HepG2 (cell line): ENCODE results near the gene STEAP3. TPM values are rescaled to one million over a fixed set of nuclear protein-coding genes. Genes with fewer than 3 reads are reported as not detected.

Experiments used
- ATAC-seq: fragments of 200-7000 bp; cut with Tn5 transposase; 3 replicates; pipeline ENCODE4 v1.9.1; 2020; ENCODE audit warnings: mild to moderate bottlenecking, moderate library complexity
- BruUV-seq: library from RNA; stranded (reverse); fragments of 400-500 nt; replicated peaks from 2 replicates; lab custom pipeline; 2021; lab: Mats Ljungman, UMichigan
- CTCF ChIA-PET: fragments of 300-600 bp; formaldehyde crosslinking; extraction: SDS; loops from one replicate; lab custom pipeline; 2021; ENCODE audit warnings: low total read pairs, inconsistent platforms, low intra/inter-chr PET ratio; lab: Yijun Ruan, JAX
- POLR2A ChIA-PET: fragments of 350-600 bp; sonication (Branson Sonifier 250); formaldehyde crosslinking; loops from one replicate; lab custom pipeline; 2020; ENCODE audit warnings: antibody characterized with exemption, inconsistent platforms; lab: Yijun Ruan, JAX
- DNase-seq: peaks from one replicate; pipeline ENCODE4 v3.0.0-alpha.2; 2015; ENCODE audit warnings: low spot score
- FAIRE-seq: peaks from 3 replicates; lab custom pipeline; 2011; peaks lifted over from hg19 to GRCh38; lab: Jason Lieb, UNC
- H2AFZ ChIP-seq: one replicate; pipeline ENCODE4 v1.6.1; 2011; ENCODE audit warnings: low read length, inconsistent platforms
- H3K27ac ChIP-seq: fragments of 300-600 bp; 3 replicates; pipeline ENCODE4 v1.8.0; 2011; ENCODE audit warnings: mixed run types, mild to moderate bottlenecking, mixed read lengths, low read length, inconsistent platforms; ENCODE audit not compliant: insufficient read depth; ENCODE audit errors: extremely low read length
- H3K27me3 ChIP-seq, 2 experiments: fragments of 200-600 bp in 1 of 2; 2 replicates in 1 of 2; 3 replicates in 1 of 2; pipeline versions ENCODE4 v1.6.0 to v1.8.0; 2011; ENCODE audit warnings: low read length in 2 of 2, mild to moderate bottlenecking in 2 of 2, moderate library complexity in 2 of 2, inconsistent platforms in 1 of 2; ENCODE audit not compliant: insufficient read depth in 2 of 2, control insufficient read depth in 1 of 2
- H3K36me3 ChIP-seq, 2 experiments: fragments of 200-600 bp in 1 of 2; replicated peaks in 1 of 2; 2 replicates in 1 of 2; 3 replicates in 1 of 2; pipeline versions ENCODE4 v1.5.1 to v1.8.0; 2011; ENCODE audit warnings: low read length in 2 of 2, inconsistent platforms in 1 of 2; ENCODE audit not compliant: insufficient read depth in 2 of 2, control insufficient read depth in 1 of 2
- H3K4me1 ChIP-seq: 2 replicates; pipeline ENCODE4 v1.5.1; 2012; ENCODE audit warnings: low read length, inconsistent platforms; ENCODE audit not compliant: insufficient read depth
- H3K4me2 ChIP-seq: 2 replicates; pipeline ENCODE4 v1.6.0; 2011; ENCODE audit warnings: low read depth, low read length, inconsistent platforms
- H3K4me3 ChIP-seq, 3 experiments: fragments of 200-600 bp in 1 of 3; sonication (generic), shearing (Covaris generic) in 1 of 3; replicated peaks in 1 of 3; 2 replicates each; pipeline ENCODE4 v1.5.1; 2011 to 2016; ENCODE audit warnings: low read length in 3 of 3, inconsistent platforms in 2 of 3, low read depth in 2 of 3, mild to moderate bottlenecking in 2 of 3, control low read depth in 1 of 3, mixed read lengths in 1 of 3; ENCODE audit not compliant: insufficient read depth in 1 of 3
- H3K79me2 ChIP-seq: one replicate; pipeline ENCODE4 v1.6.1; 2011; ENCODE audit warnings: low read length, inconsistent platforms; ENCODE audit not compliant: insufficient read depth
- H3K9ac ChIP-seq: 2 replicates; pipeline ENCODE4 v1.6.0; 2011; ENCODE audit warnings: mild to moderate bottlenecking, low read depth, low read length, inconsistent platforms; ENCODE audit not compliant: insufficient read depth
- H3K9me3 ChIP-seq: 2 replicates; pipeline ENCODE4 v1.5.1; 2012; ENCODE audit warnings: mild to moderate bottlenecking, low read length
- H4K20me1 ChIP-seq: 2 replicates; pipeline ENCODE4 v1.6.0; 2011; ENCODE audit warnings: inconsistent platforms, mild to moderate bottlenecking, low read length, moderate library complexity; ENCODE audit not compliant: insufficient read depth
- ARID2 ChIP-seq: sonication (generic); formaldehyde crosslinking; IDR thresholded peaks from 2 replicates; pipeline ENCODE4 v1.8.1; 2022; ENCODE audit warnings: mild to moderate bottlenecking, missing genetic modification reagents, borderline replicate concordance
- ASH2L ChIP-seq: fragments of 300-600, 200-600 bp; sonication (generic); IDR thresholded peaks from 2 replicates; pipeline ENCODE4 v1.7.0; 2017; ENCODE audit warnings: low read depth, mild to moderate bottlenecking, moderate library complexity, mixed read lengths, low read length; ENCODE audit not compliant: insufficient read length
- CENPX ChIP-seq: sonication (generic); formaldehyde crosslinking; IDR thresholded peaks from 2 replicates; pipeline ENCODE4 v1.9.0; 2021; ENCODE audit warnings: mild to moderate bottlenecking, missing genetic modification reagents, moderate library complexity
- DPF2 ChIP-seq: sonication (generic); formaldehyde crosslinking; IDR thresholded peaks from 2 replicates; pipeline ENCODE4 v1.4.0; 2020; ENCODE audit warnings: mild to moderate bottlenecking, low read depth, missing genetic modification reagents, borderline replicate concordance
- E2F2 ChIP-seq: sonication (generic); formaldehyde crosslinking; IDR thresholded peaks from 2 replicates; pipeline ENCODE4 v1.4.0; 2020; ENCODE audit warnings: missing genetic modification reagents, borderline replicate concordance
- ETV6 ChIP-seq: sonication (generic); formaldehyde crosslinking; conservative IDR thresholded peaks from 2 replicates; pipeline ENCODE4 v1.4.0; 2020; ENCODE audit warnings: missing genetic modification reagents
- HDAC1 ChIP-seq: sonication (generic); formaldehyde crosslinking; IDR thresholded peaks from 2 replicates; pipeline ENCODE4 v1.5.1; 2020; ENCODE audit warnings: mild to moderate bottlenecking, missing genetic modification reagents
- ISL2 ChIP-seq: sonication (generic); formaldehyde crosslinking; IDR thresholded peaks from 2 replicates; pipeline ENCODE4 v1.5.0; 2020; ENCODE audit warnings: missing genetic modification reagents
- MZF1 ChIP-seq: sonication (generic); formaldehyde crosslinking; IDR thresholded peaks from 2 replicates; pipeline ENCODE4 v1.8.1; 2023; ENCODE audit warnings: mild to moderate bottlenecking, missing genetic modification reagents, borderline replicate concordance
- PITX1 ChIP-seq: sonication (generic); formaldehyde crosslinking; IDR thresholded peaks from 2 replicates; pipeline ENCODE4 v1.5.1; 2020; ENCODE audit warnings: mild to moderate bottlenecking, missing genetic modification reagents
- RXRB ChIP-seq: IDR thresholded peaks from 2 replicates; pipeline ENCODE4 v1.6.1; 2016; ENCODE audit warnings: borderline replicate concordance, missing genetic modification reagents, missing compliant biosample characterization
- TCF7 ChIP-seq: sonication (generic); IDR thresholded peaks from 2 replicates; pipeline ENCODE4 v1.6.1; 2016; ENCODE audit warnings: antibody characterized with exemption, low read depth
- TP53 ChIP-seq: sonication (generic); formaldehyde crosslinking; conservative IDR thresholded peaks from 2 replicates; pipeline ENCODE4 v1.4.0; 2020; ENCODE audit warnings: missing genetic modification reagents
- XRCC5 ChIP-seq: fragments of 200-400 bp; formaldehyde crosslinking; optimal IDR thresholded peaks from 2 replicates; pipeline ENCODE3; 2017; ENCODE audit warnings: mild to moderate bottlenecking, low read length
- YEATS2 ChIP-seq: sonication (generic); formaldehyde crosslinking; IDR thresholded peaks from 2 replicates; pipeline ENCODE4 v1.4.0; 2020; ENCODE audit warnings: missing genetic modification reagents, borderline replicate concordance
- ZNF44 ChIP-seq: sonication (generic); formaldehyde crosslinking; IDR thresholded peaks from 2 replicates; pipeline ENCODE4 v1.5.1; 2020; ENCODE audit warnings: mild to moderate bottlenecking, missing genetic modification reagents
- ZNF7 ChIP-seq: IDR thresholded peaks from 2 replicates; pipeline ENCODE4 v1.6.1; 2016; ENCODE audit warnings: missing biosample characterization, missing genetic modification reagents
- ZNF891 ChIP-seq: sonication (generic); formaldehyde crosslinking; IDR thresholded peaks from 2 replicates; pipeline ENCODE4 v1.5.0; 2020; ENCODE audit warnings: mild to moderate bottlenecking, missing genetic modification reagents
- WGBS: methylation state at CpG from one replicate; pipeline ENCODE4 v1.1.6; 2017; ENCODE audit warnings: low lambda C conversion rate; 5-methylcytosine and 5-hydroxymethylcytosine counted together
- in situ Hi-C: cut with HindIII; loops from 2 replicates; pipeline ENCODE4 v1.10.0; 2017; ENCODE audit warnings: low pct_unique_long_range_greater_than_20kb; ENCODE audit not compliant: extremely low pct_ligation_motif_present
- intact Hi-C: fragments of 100-400 bp; cut with micrococcal nuclease; formaldehyde crosslinking; loops from one replicate; pipeline ENCODE4 v1.10.0; 2022; ENCODE audit not compliant: unreplicated experiment
- polyA plus RNA-seq, 8 experiments: library from polyadenylated mRNA; depleted of rRNA in 3 of 8; stranded (reverse) in 7 of 8; unstranded in 1 of 8; fragments of >200 nt; fragmentation: Illumina TruSeq in 4 of 8; extraction: Trizol in 4 of 8; gene quantifications; 2 replicates each; pipeline versions ENCODE4 v1.2.1 to v1.2.3, GENCODE V29; 2011 to 2016; ENCODE audit warnings: low read depth in 4 of 8, missing spikeins in 1 of 8, mixed read lengths in 1 of 8; ENCODE audit not compliant: insufficient read depth in 1 of 8
- total RNA-seq, 5 experiments: library from RNA; depleted of rRNA; stranded (reverse); fragments of >200 nt; fragmentation: Illumina TruSeq; extraction: Trizol; gene quantifications; 2 replicates each; pipeline ENCODE4 v1.2.3, GENCODE V29; 2016; ENCODE audit warnings: low read depth in 1 of 5

The STEAP3 gene
- total and polyA plus RNA-seq, 2 of the 13 experiments (the other 11 are each of a cell fraction or from before 2014, with no cell fraction given) = 7.3 to 21.1 TPM

- H3K9ac ChIP-seq = no peak overlapping the region
- H4K20me1 ChIP-seq = no peaks in the 10 kb centered on the region
- H3K27ac ChIP-seq = no peak overlapping the region
- FAIRE-seq (no peak), ATAC-seq (no peak), DNase-seq (no peak)
- H3K4me1 ChIP-seq = peaks cover 39% of the 10 kb centered on the region
- intact Hi-C loops = no loop called here
- H3K9me3 ChIP-seq = no peaks in the 10 kb centered on the region
- H3K4me3 ChIP-seq = no peak overlapping the region
- in situ Hi-C loops = no loop called here
- no peaks in the 10 kb centered on the region for H3K36me3 ChIP-seq
- POLR2A ChIA-PET = no interaction called here
- 78% methylated on average over 5 of the region's 5 CpGs for WGBS
- H2AFZ ChIP-seq = no peak overlapping the region
- no peak for TF ChIP-seq ZNF891 (CRISPR knock-in tag)
- no peak for TF ChIP-seq DPF2 (CRISPR knock-in tag)
- TF ChIP-seq RXRB (CRISPR knock-in tag) = no peak
- TF ChIP-seq HDAC1 (CRISPR knock-in tag) = no peak
- TF ChIP-seq ZNF44 (CRISPR knock-in tag) = no peak
- no peak for TF ChIP-seq PITX1 (CRISPR knock-in tag)
- no peak for TF ChIP-seq MZF1 (CRISPR knock-in tag)
- no peak for TF ChIP-seq YEATS2 (CRISPR knock-in tag)
- TF ChIP-seq ZNF7 = no peak
- no peak for TF ChIP-seq TP53
- no peak for TF ChIP-seq TCF7
- TF ChIP-seq ASH2L = no peak
- no peak for TF ChIP-seq ETV6 (CRISPR knock-in tag)
- TF ChIP-seq CENPX (CRISPR knock-in tag) = no peak
- no peak for TF ChIP-seq E2F2
- TF ChIP-seq XRCC5 = no peak
- no peak for TF ChIP-seq ARID2 (CRISPR knock-in tag)
- no peak for TF ChIP-seq ISL2 (CRISPR knock-in tag)
- BruUV-seq = no TSS peak
- CTCF ChIA-PET = no interaction called here
- H3K4me2 ChIP-seq = no peak overlapping the region
- no peaks in the 10 kb centered on the region for H3K27me3 ChIP-seq
- no peaks in the 10 kb centered on the region for H3K79me2 ChIP-seq
Observed at GRCh38 chr2:119216994-119217393, 6.6 kb upstream of the STEAP3 start.
